HG03097 (cell line): ENCODE measurements around the gene RNF149.
A peak's percentile ranks its signal among the peaks of the same experiment; 100 is the strongest.
"Not testable (repeated sequence)": the region's sequence is repeated elsewhere in the genome, so short reads cannot be mapped to it uniquely, and the experiment has no call there.

Source experiments
- ATAC-seq: cut with Tn5 transposase; IDR thresholded peaks from one replicate; pipeline ENCODE4 v1.9.1; 2021; ENCODE audit not compliant: unreplicated experiment, low FRiP score

Gene RNF149

GRCh38 chr2:101264360-101264939, 44.1 kb downstream of the RNF149 start:
- ATAC-seq, result no peak

- ATAC-seq, result no peak
These were observed 45.1 kb downstream of the RNF149 start for GRCh38 chr2:101263377-101263800.

GRCh38 chr2:101262142-101262541, 46.4 kb downstream of the RNF149 start:
- no peak for ATAC-seq

- no peak for ATAC-seq
These were observed 49.7 kb downstream of the RNF149 start for GRCh38 chr2:101258804-101259203.

GRCh38 chr2:101256316-101256715, 52.2 kb downstream of the RNF149 start:
- ATAC-seq, result no peak

- ATAC-seq, result no peak
These were observed 53.0 kb downstream of the RNF149 start for GRCh38 chr2:101255501-101255900.

- ATAC-seq, result no peak
These were observed 54.6 kb downstream of the RNF149 start for GRCh38 chr2:101253703-101254450.

GRCh38 chr2:101253013-101253702, 55.3 kb downstream of the RNF149 start:
- peak; percentile 53 for ATAC-seq

- peak; percentile 81 for ATAC-seq
These were observed 56.0 kb downstream of the RNF149 start, which contains the start of gene CNOT11 for GRCh38 chr2:101252408-101253012. CNOT11 (plus strand) TSS chr2:101252886; CDS start chr2:101252965, 79 bp downstream.

GRCh38 chr2:101251844-101252407, 56.6 kb downstream of the RNF149 start:
- ATAC-seq, result peak; percentile 39

- not testable (repeated sequence) for ATAC-seq
These were observed 57.2 kb downstream of the RNF149 start for GRCh38 chr2:101251246-101251781.

- no peak for ATAC-seq
These were observed 58.7 kb downstream of the RNF149 start for GRCh38 chr2:101249826-101250225.

GRCh38 chr2:101248756-101249155, 59.7 kb downstream of the RNF149 start:
- not testable (repeated sequence) for ATAC-seq

- ATAC-seq, result not testable (repeated sequence)
These were observed 63.0 kb downstream of the RNF149 start for GRCh38 chr2:101245468-101245867.

GRCh38 chr2:101244899-101245298, 63.6 kb downstream of the RNF149 start:
- ATAC-seq, result not testable (repeated sequence)

- ATAC-seq, result not testable (repeated sequence)
These were observed 64.1 kb downstream of the RNF149 start for GRCh38 chr2:101244373-101244772.

- ATAC-seq, result no peak
These were observed 67.3 kb downstream of the RNF149 start for GRCh38 chr2:101241158-101241557.

GRCh38 chr2:101240694-101241093, 67.8 kb downstream of the RNF149 start:
- ATAC-seq, result not testable (repeated sequence)

GRCh38 chr2:101239760-101240118, 68.8 kb downstream of the RNF149 start:
- not testable (repeated sequence) for ATAC-seq

- no peak for ATAC-seq
These were observed 69.4 kb downstream of the RNF149 start for GRCh38 chr2:101238930-101239759.
